Measurements from ENCODE around the gene B4GALNT4. TPM values are rescaled to one million over a fixed set of nuclear protein-coding genes. Genes with fewer than 3 reads are reported as not detected.

The B4GALNT4 gene
- total RNA-seq, 1 experiment from 2014 or later: 20.0 TPM

DNA sequence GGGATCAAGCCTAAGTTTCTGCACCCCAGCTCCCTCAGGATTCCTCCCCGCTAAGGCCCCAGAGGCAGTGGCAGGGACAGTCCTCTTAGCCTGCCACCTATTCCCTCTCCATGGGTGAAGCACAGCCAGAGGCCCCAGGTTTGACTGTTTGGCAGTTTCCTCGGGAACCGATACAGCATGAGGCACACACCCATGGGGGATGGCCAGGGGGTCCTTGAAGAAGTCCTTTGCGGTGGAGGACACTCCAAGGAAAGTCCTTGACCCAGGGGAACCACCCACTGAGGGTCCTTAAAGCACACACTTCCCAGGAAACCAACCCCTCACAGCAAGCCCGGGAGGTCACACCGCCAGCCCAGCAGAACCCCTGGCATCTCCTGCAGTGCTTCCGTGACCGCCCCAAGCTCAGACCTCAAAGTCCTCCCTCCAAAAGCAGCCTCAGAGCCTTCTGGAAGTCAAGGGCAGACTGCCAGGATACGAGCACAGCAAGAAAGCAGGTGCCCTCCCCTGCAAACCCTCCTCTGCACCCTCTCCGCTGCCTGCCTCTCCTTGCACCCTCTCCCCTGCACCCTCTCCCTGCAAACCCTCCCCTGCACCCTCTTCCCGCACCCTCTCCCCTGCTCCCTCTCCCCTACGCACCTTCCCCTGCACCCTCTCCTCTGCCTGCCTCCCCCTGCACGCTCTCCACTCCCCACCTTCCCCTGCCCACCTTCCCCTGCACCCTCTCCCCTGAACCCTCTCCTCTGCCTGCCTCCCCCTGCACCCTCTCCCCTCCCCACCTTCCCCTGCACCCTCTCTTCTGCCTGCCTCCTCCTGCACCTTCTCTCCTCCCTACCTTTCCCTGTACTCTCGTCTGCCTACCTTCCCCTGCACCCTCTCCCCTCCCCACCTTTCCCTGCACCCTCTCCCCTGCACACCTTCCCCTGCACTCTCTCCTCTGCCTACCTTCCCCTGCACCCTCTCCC is 44.1 kb downstream of the B4GALNT4 start:
- H3K9me3 Mint-ChIP-seq (ENCODE audit: unreplicated experiment): no peaks in the 10 kb centered on the region
- no peak overlapping the region for H3K4me3 Mint-ChIP-seq (ENCODE audit: unreplicated experiment)
- CTCF ChIA-PET: interaction anchor here (1.6 kb wide), 1 partner anchor 35 kb away, joined by 7 read pairs; no protein-coding TSS in a partner anchor

DNA sequence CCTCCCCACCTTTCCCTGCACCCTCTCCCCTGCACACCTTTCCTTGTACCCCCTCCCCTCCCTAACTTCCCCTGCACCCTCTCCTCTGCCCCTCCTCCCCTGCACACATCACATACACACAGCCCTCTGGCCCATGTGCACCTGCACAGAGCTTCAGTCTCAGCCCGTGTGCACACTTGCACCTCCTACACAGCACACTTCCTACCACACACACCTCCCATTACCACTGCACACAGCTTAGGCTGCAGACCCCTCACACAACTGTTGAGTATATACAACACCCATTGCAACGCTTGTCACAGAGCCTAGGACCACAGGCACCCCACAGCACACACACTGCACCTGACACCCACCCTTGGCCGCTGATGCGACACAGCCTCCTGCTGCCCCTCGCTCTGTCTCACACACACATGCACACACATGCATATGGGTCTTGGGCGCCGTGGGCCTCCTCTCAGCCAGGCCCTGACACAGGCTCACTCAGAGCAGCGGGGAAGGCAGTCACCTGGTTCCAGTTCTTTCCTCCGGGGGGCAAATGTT is 45.1 kb downstream of the B4GALNT4 start:
- Mint-ChIP-seq H3K27ac (ENCODE audit: low read depth, unreplicated experiment) (no peak overlapping the region), H3K4me3 (ENCODE audit: unreplicated experiment) (no peak overlapping the region), H3K9me3 (ENCODE audit: unreplicated experiment) (no peaks in the 10 kb centered on the region), H3K36me3 (ENCODE audit: insufficient read depth, unreplicated experiment) (peaks cover 8% of the 10 kb centered on the region), H3K27me3 (ENCODE audit: insufficient read depth, unreplicated experiment) (no peaks in the 10 kb centered on the region), H3K4me1 (ENCODE audit: insufficient read depth, unreplicated experiment) (peaks cover 5% of the 10 kb centered on the region)
- intact Hi-C loops (cut with micrococcal nuclease): no loop called here
- no peak for DNase-seq (ENCODE audit: unreplicated experiment)
- POLR2A ChIA-PET: no interaction called here
- BruUV-seq (replicated peaks): no TSS peak
- CTCF ChIA-PET: no interaction called here
- TF ChIP-seq, protein P1, sequence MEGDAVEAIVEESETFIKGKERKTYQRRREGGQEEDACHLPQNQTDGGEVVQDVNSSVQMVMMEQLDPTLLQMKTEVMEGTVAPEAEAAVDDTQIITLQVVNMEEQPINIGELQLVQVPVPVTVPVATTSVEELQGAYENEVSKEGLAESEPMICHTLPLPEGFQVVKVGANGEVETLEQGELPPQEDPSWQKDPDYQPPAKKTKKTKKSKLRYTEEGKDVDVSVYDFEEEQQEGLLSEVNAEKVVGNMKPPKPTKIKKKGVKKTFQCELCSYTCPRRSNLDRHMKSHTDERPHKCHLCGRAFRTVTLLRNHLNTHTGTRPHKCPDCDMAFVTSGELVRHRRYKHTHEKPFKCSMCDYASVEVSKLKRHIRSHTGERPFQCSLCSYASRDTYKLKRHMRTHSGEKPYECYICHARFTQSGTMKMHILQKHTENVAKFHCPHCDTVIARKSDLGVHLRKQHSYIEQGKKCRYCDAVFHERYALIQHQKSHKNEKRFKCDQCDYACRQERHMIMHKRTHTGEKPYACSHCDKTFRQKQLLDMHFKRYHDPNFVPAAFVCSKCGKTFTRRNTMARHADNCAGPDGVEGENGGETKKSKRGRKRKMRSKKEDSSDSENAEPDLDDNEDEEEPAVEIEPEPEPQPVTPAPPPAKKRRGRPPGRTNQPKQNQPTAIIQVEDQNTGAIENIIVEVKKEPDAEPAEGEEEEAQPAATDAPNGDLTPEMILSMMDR (IDR thresholded peaks at IDR 0.05; ENCODE audit: unreplicated experiment): no peak

More for the DNA sequence above, 44.1 kb downstream of the B4GALNT4 start:
- TF ChIP-seq, protein P1 (IDR thresholded peaks at IDR 0.05; ENCODE audit: unreplicated experiment): no peak
- Mint-ChIP-seq H3K4me1 (ENCODE audit: insufficient read depth, unreplicated experiment) (peaks cover 5% of the 10 kb centered on the region), H3K27ac (ENCODE audit: low read depth, unreplicated experiment) (no peak overlapping the region), H3K27me3 (ENCODE audit: insufficient read depth, unreplicated experiment) (no peaks in the 10 kb centered on the region), H3K36me3 (ENCODE audit: insufficient read depth, unreplicated experiment) (peaks cover 8% of the 10 kb centered on the region)
- BruUV-seq (replicated peaks): no TSS peak
- POLR2A ChIA-PET: interaction anchor here (0.6 to 1.9 kb wide), 4 partner anchors 20 to 281 kb away, joined by 3 to 6 read pairs (median 5); partner anchors contain the start of genes DEAF1 and PKP3
- intact Hi-C loops (cut with micrococcal nuclease): no loop called here
- DNase-seq (ENCODE audit: unreplicated experiment): no peak

DNA sequence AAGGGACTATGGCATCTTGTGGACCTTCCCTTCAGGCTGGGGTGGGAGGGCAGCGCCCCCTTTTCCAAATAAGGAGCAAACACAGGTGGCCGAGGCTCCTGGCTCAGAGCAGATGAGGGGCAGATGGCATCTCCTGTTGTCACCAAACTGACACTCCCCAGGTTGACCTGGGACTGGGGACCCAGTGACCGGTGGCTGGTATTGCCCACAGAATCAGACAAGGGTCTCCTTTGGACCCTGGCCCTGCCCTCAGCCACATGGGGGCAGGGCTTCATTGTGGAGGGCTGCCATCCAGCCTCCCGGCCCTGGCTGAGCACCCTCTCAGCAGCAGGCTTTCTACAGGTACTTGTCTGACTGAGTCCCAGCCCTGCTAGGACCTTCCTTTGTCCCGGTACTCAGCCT is 46.3 kb downstream of the B4GALNT4 start:
- no peak for DNase-seq (ENCODE audit: unreplicated experiment)
- Mint-ChIP-seq H3K36me3 (ENCODE audit: insufficient read depth, unreplicated experiment) (peaks cover 8% of the 10 kb centered on the region), H3K27me3 (ENCODE audit: insufficient read depth, unreplicated experiment) (no peaks in the 10 kb centered on the region), H3K4me1 (ENCODE audit: insufficient read depth, unreplicated experiment) (peaks cover 5% of the 10 kb centered on the region), H3K4me3 (ENCODE audit: unreplicated experiment) (no peak overlapping the region), H3K9me3 (ENCODE audit: unreplicated experiment) (no peaks in the 10 kb centered on the region), H3K27ac (ENCODE audit: low read depth, unreplicated experiment) (no peak overlapping the region)
- intact Hi-C loops (cut with micrococcal nuclease): no loop called here
- POLR2A ChIA-PET: interaction anchor here (1.6 kb wide), 1 partner anchor 22 kb away, joined by 6 read pairs; the partner anchor contains the start of gene PKP3
- CTCF ChIA-PET: no interaction called here
- no TSS peak for BruUV-seq (replicated peaks)
- TF ChIP-seq, protein P1 (IDR thresholded peaks at IDR 0.05; ENCODE audit: unreplicated experiment): no peak
